Loucy (cell line): Measurements from ENCODE around the gene CACNA1A.

Experiments
- EZH2phosphoT487 ChIP-seq: fragments of 200-600 bp; IDR thresholded peaks from 2 replicates; pipeline ENCODE4 v1.6.1; 2018; ENCODE audit warnings: antibody characterized with exemption, mild to moderate bottlenecking, moderate library complexity, borderline replicate concordance
- TF ChIP-seq, protein P1 (sequence below): fragments of 200-600 bp; sonication (generic); conservative IDR thresholded peaks from 2 replicates; pipeline ENCODE4 v1.5.1; 2014; ENCODE audit warnings: mild to moderate bottlenecking, antibody characterized with exemption, low read length

DNA sequence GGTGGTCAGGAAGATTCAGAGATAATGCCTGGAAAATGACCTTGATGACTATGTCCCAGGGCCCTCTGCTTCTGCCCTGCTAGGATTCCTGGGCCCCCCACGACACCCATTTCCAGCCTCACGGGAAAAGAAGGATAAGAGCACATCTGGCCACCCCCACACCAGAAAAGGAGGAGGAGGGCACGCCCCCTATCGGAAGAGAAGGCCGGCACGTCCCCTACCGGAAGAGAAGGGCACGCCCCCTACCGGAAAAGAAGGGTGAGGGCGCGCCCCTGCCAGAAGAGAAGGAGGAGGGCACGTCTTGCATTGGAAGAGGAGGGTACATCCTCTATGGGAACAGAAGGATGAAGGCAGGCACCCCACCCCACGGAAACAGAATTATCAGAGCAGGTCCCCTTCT is 271.8 kb downstream of the CACNA1A start:
- TF ChIP-seq, protein P1, sequence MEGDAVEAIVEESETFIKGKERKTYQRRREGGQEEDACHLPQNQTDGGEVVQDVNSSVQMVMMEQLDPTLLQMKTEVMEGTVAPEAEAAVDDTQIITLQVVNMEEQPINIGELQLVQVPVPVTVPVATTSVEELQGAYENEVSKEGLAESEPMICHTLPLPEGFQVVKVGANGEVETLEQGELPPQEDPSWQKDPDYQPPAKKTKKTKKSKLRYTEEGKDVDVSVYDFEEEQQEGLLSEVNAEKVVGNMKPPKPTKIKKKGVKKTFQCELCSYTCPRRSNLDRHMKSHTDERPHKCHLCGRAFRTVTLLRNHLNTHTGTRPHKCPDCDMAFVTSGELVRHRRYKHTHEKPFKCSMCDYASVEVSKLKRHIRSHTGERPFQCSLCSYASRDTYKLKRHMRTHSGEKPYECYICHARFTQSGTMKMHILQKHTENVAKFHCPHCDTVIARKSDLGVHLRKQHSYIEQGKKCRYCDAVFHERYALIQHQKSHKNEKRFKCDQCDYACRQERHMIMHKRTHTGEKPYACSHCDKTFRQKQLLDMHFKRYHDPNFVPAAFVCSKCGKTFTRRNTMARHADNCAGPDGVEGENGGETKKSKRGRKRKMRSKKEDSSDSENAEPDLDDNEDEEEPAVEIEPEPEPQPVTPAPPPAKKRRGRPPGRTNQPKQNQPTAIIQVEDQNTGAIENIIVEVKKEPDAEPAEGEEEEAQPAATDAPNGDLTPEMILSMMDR: peak; percentile 87
- TF ChIP-seq EZH2phosphoT487: no peak
